ENCODE data around the gene PTBP2. TPM values are rescaled to one million over a fixed set of nuclear protein-coding genes. Genes with fewer than 3 reads are reported as not detected.

Gene PTBP2
- total RNA-seq, 2 donors from 2014 or later, result 12.5 to 27.3 TPM

GRCh38 chr1:96808191-96808590 lies 86.6 kb downstream of the PTBP2 start:
- Mint-ChIP-seq H3K27me3 (no peaks in the 10 kb centered on the region), H3K27ac (no peak overlapping the region), H3K9me3 (no peaks in the 10 kb centered on the region), H3K4me1 (ENCODE audit: low read depth in 2 of 2) (peaks cover 4 to 7% of the 10 kb centered on the region in 2 donors), H3K36me3 (peaks cover 25% of the 10 kb centered on the region), H3K4me3 (no peak overlapping the region)
- DNase-seq (ENCODE audit: low spot score) (no peak), ATAC-seq (no peak)

- DNase-seq (ENCODE audit: low spot score) (no peak), ATAC-seq (no peak)
- Mint-ChIP-seq H3K4me1 (ENCODE audit: low read depth in 2 of 2) (peaks cover 3 to 6% of the 10 kb centered on the region in 2 donors), H3K27ac (no peak overlapping the region), H3K27me3 (no peaks in the 10 kb centered on the region), H3K36me3 (peaks cover 14% of the 10 kb centered on the region), H3K9me3 (no peaks in the 10 kb centered on the region), H3K4me3 (no peak overlapping the region)
These were observed 94.3 kb downstream of the PTBP2 start for GRCh38 chr1:96815914-96816313.

- no peak for ATAC-seq
- no peaks in the 10 kb centered on the region for H3K27me3 Mint-ChIP-seq
- no peak overlapping the region for H3K27ac Mint-ChIP-seq
- no peaks in the 10 kb centered on the region for H3K9me3 Mint-ChIP-seq
- no peak for DNase-seq (ENCODE audit: low spot score)
- peaks cover 3 to 6% of the 10 kb centered on the region in 2 donors for H3K4me1 Mint-ChIP-seq (ENCODE audit: low read depth in 2 of 2)
- no peaks in the 10 kb centered on the region for H3K36me3 Mint-ChIP-seq
- H3K4me3 Mint-ChIP-seq, result no peak overlapping the region
These were observed 98.5 kb downstream of the PTBP2 start for GRCh38 chr1:96820107-96820506.

GRCh38 chr1:96820671-96821070 lies 99.1 kb downstream of the PTBP2 start:
- no peaks in the 10 kb centered on the region for H3K27me3 Mint-ChIP-seq
- ATAC-seq (no peak), DNase-seq (ENCODE audit: low spot score) (no peak)
- no peak overlapping the region for H3K4me3 Mint-ChIP-seq
- H3K36me3 Mint-ChIP-seq, result no peaks in the 10 kb centered on the region
- H3K9me3 Mint-ChIP-seq, result no peaks in the 10 kb centered on the region
- H3K4me1 Mint-ChIP-seq (ENCODE audit: low read depth in 2 of 2), result peaks cover 3 to 6% of the 10 kb centered on the region in 2 donors
- H3K27ac Mint-ChIP-seq, result no peak overlapping the region

- no peak for ATAC-seq
- Mint-ChIP-seq H3K4me3 (no peak overlapping the region), H3K27ac (no peak overlapping the region), H3K36me3 (no peaks in the 10 kb centered on the region), H3K27me3 (no peaks in the 10 kb centered on the region), H3K9me3 (no peaks in the 10 kb centered on the region), H3K4me1 (ENCODE audit: low read depth in 2 of 2) (peaks cover 0 to 6% of the 10 kb centered on the region in 2 donors)
- no peak for DNase-seq (ENCODE audit: low spot score)
These were observed 103.6 kb downstream of the PTBP2 start for GRCh38 chr1:96825231-96825630.

GRCh38 chr1:96825950-96826576 lies 104.5 kb downstream of the PTBP2 start:
- no peaks in the 10 kb centered on the region for H3K9me3 Mint-ChIP-seq
- H3K4me1 Mint-ChIP-seq (ENCODE audit: low read depth in 2 of 2), result no peaks in the 10 kb centered on the region
- ATAC-seq, result no peak
- no peak overlapping the region for H3K27ac Mint-ChIP-seq
- H3K36me3 Mint-ChIP-seq, result no peaks in the 10 kb centered on the region
- no peaks in the 10 kb centered on the region for H3K27me3 Mint-ChIP-seq
- no peak overlapping the region for H3K4me3 Mint-ChIP-seq
- DNase-seq (ENCODE audit: low spot score), result no peak

GRCh38 chr1:96833376-96833775 lies 111.8 kb downstream of the PTBP2 start:
- Mint-ChIP-seq H3K27me3 (no peaks in the 10 kb centered on the region), H3K4me1 (ENCODE audit: low read depth in 2 of 2) (no peaks in the 10 kb centered on the region), H3K4me3 (no peak overlapping the region), H3K27ac (no peak overlapping the region), H3K36me3 (no peaks in the 10 kb centered on the region), H3K9me3 (no peaks in the 10 kb centered on the region)
- DNase-seq (ENCODE audit: low spot score), result no peak
- ATAC-seq, result no peak

- H3K4me1 Mint-ChIP-seq (ENCODE audit: low read depth in 2 of 2), result no peaks in the 10 kb centered on the region
- no peaks in the 10 kb centered on the region for H3K36me3 Mint-ChIP-seq
- no peaks in the 10 kb centered on the region for H3K9me3 Mint-ChIP-seq
- H3K4me3 Mint-ChIP-seq, result no peak overlapping the region
- no peaks in the 10 kb centered on the region for H3K27me3 Mint-ChIP-seq
- H3K27ac Mint-ChIP-seq, result no peak overlapping the region
- ATAC-seq, result no peak
- DNase-seq (ENCODE audit: low spot score), result no peak
These were observed 113.4 kb downstream of the PTBP2 start for GRCh38 chr1:96834986-96835385.

GRCh38 chr1:96837057-96837780 lies 115.6 kb downstream of the PTBP2 start:
- no peak for DNase-seq (ENCODE audit: low spot score)
- no peak overlapping the region for H3K27ac Mint-ChIP-seq
- no peak for ATAC-seq
- no peaks in the 10 kb centered on the region for H3K9me3 Mint-ChIP-seq
- H3K4me3 Mint-ChIP-seq, result no peak overlapping the region
- no peaks in the 10 kb centered on the region for H3K36me3 Mint-ChIP-seq
- H3K27me3 Mint-ChIP-seq, result no peaks in the 10 kb centered on the region
- no peaks in the 10 kb centered on the region for H3K4me1 Mint-ChIP-seq (ENCODE audit: low read depth in 2 of 2)

GRCh38 chr1:96837781-96838216 lies 116.2 kb downstream of the PTBP2 start:
- H3K4me1 Mint-ChIP-seq (ENCODE audit: low read depth in 2 of 2), result no peaks in the 10 kb centered on the region
- no peak overlapping the region for H3K4me3 Mint-ChIP-seq
- H3K27ac Mint-ChIP-seq, result no peak overlapping the region
- no peaks in the 10 kb centered on the region for H3K9me3 Mint-ChIP-seq
- no peak for ATAC-seq
- no peaks in the 10 kb centered on the region for H3K27me3 Mint-ChIP-seq
- DNase-seq (ENCODE audit: low spot score), result no peak
- H3K36me3 Mint-ChIP-seq, result no peaks in the 10 kb centered on the region

- Mint-ChIP-seq H3K27me3 (no peaks in the 10 kb centered on the region), H3K9me3 (no peaks in the 10 kb centered on the region), H3K27ac (no peak overlapping the region), H3K4me1 (ENCODE audit: low read depth in 2 of 2) (no peaks in the 10 kb centered on the region), H3K4me3 (no peak overlapping the region), H3K36me3 (no peaks in the 10 kb centered on the region)
- ATAC-seq (no peak), DNase-seq (ENCODE audit: low spot score) (no peak)
These were observed 118.8 kb downstream of the PTBP2 start for GRCh38 chr1:96840396-96840795.

GRCh38 chr1:96842215-96842614 lies 120.6 kb downstream of the PTBP2 start:
- Mint-ChIP-seq H3K4me3 (no peak overlapping the region), H3K4me1 (ENCODE audit: low read depth in 2 of 2) (no peaks in the 10 kb centered on the region), H3K27ac (no peak overlapping the region), H3K27me3 (no peaks in the 10 kb centered on the region), H3K36me3 (no peaks in the 10 kb centered on the region), H3K9me3 (no peaks in the 10 kb centered on the region)
- DNase-seq (ENCODE audit: low spot score) (no peak), ATAC-seq (no peak)

GRCh38 chr1:96843196-96843595 lies 121.6 kb downstream of the PTBP2 start:
- Mint-ChIP-seq H3K9me3 (no peaks in the 10 kb centered on the region), H3K4me1 (ENCODE audit: low read depth in 2 of 2) (no peaks in the 10 kb centered on the region), H3K27ac (no peak overlapping the region), H3K4me3 (no peak overlapping the region), H3K27me3 (no peaks in the 10 kb centered on the region), H3K36me3 (no peaks in the 10 kb centered on the region)
- DNase-seq (ENCODE audit: low spot score), result no peak
- ATAC-seq, result no peak

- H3K4me3 Mint-ChIP-seq, result no peak overlapping the region
- no peaks in the 10 kb centered on the region for H3K27me3 Mint-ChIP-seq
- no peaks in the 10 kb centered on the region for H3K9me3 Mint-ChIP-seq
- DNase-seq (ENCODE audit: low spot score), result no peak
- H3K4me1 Mint-ChIP-seq (ENCODE audit: low read depth in 2 of 2), result no peaks in the 10 kb centered on the region
- no peak overlapping the region for H3K27ac Mint-ChIP-seq
- no peak for ATAC-seq
- H3K36me3 Mint-ChIP-seq, result no peaks in the 10 kb centered on the region
These were observed 122.0 kb downstream of the PTBP2 start for GRCh38 chr1:96843601-96844000.

All from natural killer cell treated with Interleukin-12 subunit alpha and Interleukin-12 subunit beta and Interleukin-15 and Interleukin-18, amount 100 ng/mL, for 72 hours (primary cell).